ENCODE measurements around the gene ZNF770.

DNA sequence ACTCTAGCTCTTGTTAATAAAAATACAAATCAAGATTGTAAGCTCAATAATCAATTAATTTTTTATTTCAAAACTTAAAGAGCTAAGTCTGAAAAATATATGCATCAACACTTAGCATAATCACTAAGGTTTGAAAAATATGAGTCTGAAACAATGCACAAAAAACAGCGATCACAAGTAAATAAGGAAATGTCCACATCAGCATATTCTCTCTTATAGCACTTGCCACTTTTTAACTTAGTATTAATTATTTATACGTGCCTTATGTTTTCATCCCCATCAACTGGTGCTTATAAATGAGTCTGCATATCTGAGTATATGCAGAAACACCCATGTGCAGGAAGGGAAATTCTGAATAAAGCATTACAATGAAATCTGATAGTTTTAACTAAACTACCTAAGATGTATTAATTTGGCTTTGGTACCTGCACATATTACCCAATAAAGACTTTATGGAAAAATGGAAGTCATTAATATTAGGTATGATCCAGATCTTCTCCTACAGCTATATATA is 46.8 kb downstream of the ZNF770 start:
- TF ChIP-seq, protein P1, sequence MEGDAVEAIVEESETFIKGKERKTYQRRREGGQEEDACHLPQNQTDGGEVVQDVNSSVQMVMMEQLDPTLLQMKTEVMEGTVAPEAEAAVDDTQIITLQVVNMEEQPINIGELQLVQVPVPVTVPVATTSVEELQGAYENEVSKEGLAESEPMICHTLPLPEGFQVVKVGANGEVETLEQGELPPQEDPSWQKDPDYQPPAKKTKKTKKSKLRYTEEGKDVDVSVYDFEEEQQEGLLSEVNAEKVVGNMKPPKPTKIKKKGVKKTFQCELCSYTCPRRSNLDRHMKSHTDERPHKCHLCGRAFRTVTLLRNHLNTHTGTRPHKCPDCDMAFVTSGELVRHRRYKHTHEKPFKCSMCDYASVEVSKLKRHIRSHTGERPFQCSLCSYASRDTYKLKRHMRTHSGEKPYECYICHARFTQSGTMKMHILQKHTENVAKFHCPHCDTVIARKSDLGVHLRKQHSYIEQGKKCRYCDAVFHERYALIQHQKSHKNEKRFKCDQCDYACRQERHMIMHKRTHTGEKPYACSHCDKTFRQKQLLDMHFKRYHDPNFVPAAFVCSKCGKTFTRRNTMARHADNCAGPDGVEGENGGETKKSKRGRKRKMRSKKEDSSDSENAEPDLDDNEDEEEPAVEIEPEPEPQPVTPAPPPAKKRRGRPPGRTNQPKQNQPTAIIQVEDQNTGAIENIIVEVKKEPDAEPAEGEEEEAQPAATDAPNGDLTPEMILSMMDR (IDR thresholded peaks at IDR 0.05 in 8 of 11, conservative IDR thresholded peaks at IDR 0.05 in 3 of 11), result no peak
- TF ChIP-seq POLR2A (IDR thresholded peaks at IDR 0.05) (no peak), POLR2AphosphoS5 (IDR thresholded peaks at IDR 0.05) (no peak)

Measured in spleen (tissue), 7 donors.